HEK293 (cell line): ENCODE data around the gene GMPR.

Experiments
- CTCF ChIA-PET: fragments of 350-600 bp; formaldehyde crosslinking; extraction: SDS; loops from one replicate; lab custom pipeline; 2021; ENCODE audit warnings: antibody characterized with exemption; lab: Yijun Ruan, JAX
- POLR2A ChIA-PET: fragments of 300-600 bp; formaldehyde crosslinking; extraction: SDS; loops from one replicate; lab custom pipeline; 2020; ENCODE audit warnings: antibody characterized with exemption, inconsistent platforms; lab: Yijun Ruan, JAX
- H3K27ac ChIP-seq: fragments of 200-500 bp; sonication (Bioruptor generic); 2 replicates; pipeline ENCODE4 v1.5.1; 2014; ENCODE audit warnings: low read depth, low read length, control low read depth, inconsistent platforms; ENCODE audit errors: extremely low read depth
- H3K36me3 ChIP-seq, 2 experiments: fragments of 200-500 bp in 1 of 2; sonication (Bioruptor generic) in 1 of 2; 1 replicate in 1 of 2; 2 replicates in 1 of 2; pipeline ENCODE4 v1.5.1; 2014 to 2017; ENCODE audit warnings: inconsistent platforms in 2 of 2, low read length in 2 of 2; ENCODE audit not compliant: control insufficient read depth in 2 of 2, insufficient read depth in 1 of 2
- H3K4me1 ChIP-seq: fragments of 200-500 bp; sonication (Bioruptor generic); 2 replicates; pipeline ENCODE4 v1.5.1; 2014; ENCODE audit warnings: mild to moderate bottlenecking, low read length, inconsistent platforms; ENCODE audit not compliant: control insufficient read depth, insufficient read depth
- H3K4me3 ChIP-seq: 2 replicates; pipeline ENCODE4 v1.5.1; 2011; ENCODE audit warnings: low read depth, mild to moderate bottlenecking, control low read depth, low read length, moderate library complexity
- H3K9me3 ChIP-seq: fragments of 200-500 bp; sonication (Bioruptor generic); 2 replicates; pipeline ENCODE4 v1.5.1; 2014; ENCODE audit warnings: low read depth, low read length, inconsistent platforms; ENCODE audit not compliant: control insufficient read depth, insufficient read depth
- GLIS1 ChIP-seq: fragments of 450-650 bp; formaldehyde crosslinking; IDR thresholded peaks from 2 replicates; pipeline ENCODE4 v1.5.1; 2016; ENCODE audit warnings: missing biosample characterization, missing genetic modification characterization
- HOXC10 ChIP-seq: sonication (generic); formaldehyde crosslinking; IDR thresholded peaks from 2 replicates; pipeline ENCODE4 v1.8.1; 2023; ENCODE audit warnings: mild to moderate bottlenecking, missing genetic modification reagents
- PRDM2 ChIP-seq: fragments of 450-650 bp; formaldehyde crosslinking; IDR thresholded peaks from 2 replicates; pipeline ENCODE4 v1.5.1; 2016; ENCODE audit warnings: missing biosample characterization, missing genetic modification characterization, borderline replicate concordance
- ZNF114 ChIP-seq: fragments of 450-650 bp; formaldehyde crosslinking; IDR thresholded peaks from 2 replicates; pipeline ENCODE4 v1.5.0; 2017; ENCODE audit warnings: missing biosample characterization, missing genetic modification characterization
- ZNF146 ChIP-seq: fragments of 450-650 bp; formaldehyde crosslinking; IDR thresholded peaks from 2 replicates; pipeline ENCODE4 v1.5.1; 2016; ENCODE audit warnings: missing biosample characterization, missing genetic modification characterization
- ZNF175 ChIP-seq: fragments of 450-650 bp; formaldehyde crosslinking; IDR thresholded peaks from 2 replicates; pipeline ENCODE4 v1.5.1; 2016; ENCODE audit warnings: missing biosample characterization, missing genetic modification characterization
- ZNF26 ChIP-seq: fragments of 450-650 bp; formaldehyde crosslinking; IDR thresholded peaks from 2 replicates; pipeline ENCODE4 v1.5.1; 2016; ENCODE audit warnings: missing biosample characterization, missing genetic modification characterization
- ZNF335 ChIP-seq: fragments of 450-650 bp; formaldehyde crosslinking; conservative IDR thresholded peaks from 2 replicates; pipeline ENCODE4 v1.5.1; 2016; ENCODE audit warnings: missing biosample characterization, missing genetic modification characterization
- ZNF350 ChIP-seq: fragments of 450-650 bp; formaldehyde crosslinking; IDR thresholded peaks from 2 replicates; pipeline ENCODE4 v1.5.0; 2017; ENCODE audit warnings: missing biosample characterization, mild to moderate bottlenecking, missing genetic modification characterization
- ZNF530 ChIP-seq: fragments of 450-650 bp; formaldehyde crosslinking; IDR thresholded peaks from 2 replicates; pipeline ENCODE4 v1.5.1; 2016; ENCODE audit warnings: low read depth, missing biosample characterization, missing genetic modification characterization
- ZNF548 ChIP-seq: fragments of 450-650 bp; formaldehyde crosslinking; IDR thresholded peaks from 2 replicates; pipeline ENCODE4 v1.5.1; 2016; ENCODE audit warnings: missing biosample characterization, missing genetic modification characterization
- ZNF555 ChIP-seq: fragments of 450-650 bp; formaldehyde crosslinking; conservative IDR thresholded peaks from 2 replicates; pipeline ENCODE4 v1.5.1; 2017; ENCODE audit warnings: missing biosample characterization, mild to moderate bottlenecking, missing genetic modification characterization, inconsistent platforms
- ZNF623 ChIP-seq: fragments of 450-650 bp; formaldehyde crosslinking; IDR thresholded peaks from 2 replicates; pipeline ENCODE4 v1.5.1; 2016; ENCODE audit warnings: missing biosample characterization, missing genetic modification characterization
- TF ChIP-seq, protein P1 (sequence below): fragments of 450-650 bp; formaldehyde crosslinking; optimal IDR thresholded peaks from 2 replicates; pipeline ENCODE3; 2016; ENCODE audit warnings: missing biosample characterization, mild to moderate bottlenecking, missing genetic modification characterization
- TF ChIP-seq, protein P2 (sequence below): fragments of 450-650 bp; formaldehyde crosslinking; IDR thresholded peaks from 2 replicates; pipeline ENCODE4 v1.5.1; 2016; ENCODE audit warnings: missing biosample characterization, missing genetic modification characterization
- TF ChIP-seq, protein P3 (sequence below): fragments of 450-650 bp; formaldehyde crosslinking; IDR thresholded peaks from 2 replicates; pipeline ENCODE4 v1.5.1; 2016; ENCODE audit warnings: missing biosample characterization, missing genetic modification characterization
- TF ChIP-seq, protein P4 (sequence below): fragments of 450-650 bp; formaldehyde crosslinking; IDR thresholded peaks from 2 replicates; pipeline ENCODE4 v1.5.1; 2016; ENCODE audit warnings: missing biosample characterization, missing genetic modification characterization

The GMPR gene

GRCh38 chr6:16238963-16239797 is 793 bp downstream of the GMPR start (continued):
- TF ChIP-seq, protein P1, sequence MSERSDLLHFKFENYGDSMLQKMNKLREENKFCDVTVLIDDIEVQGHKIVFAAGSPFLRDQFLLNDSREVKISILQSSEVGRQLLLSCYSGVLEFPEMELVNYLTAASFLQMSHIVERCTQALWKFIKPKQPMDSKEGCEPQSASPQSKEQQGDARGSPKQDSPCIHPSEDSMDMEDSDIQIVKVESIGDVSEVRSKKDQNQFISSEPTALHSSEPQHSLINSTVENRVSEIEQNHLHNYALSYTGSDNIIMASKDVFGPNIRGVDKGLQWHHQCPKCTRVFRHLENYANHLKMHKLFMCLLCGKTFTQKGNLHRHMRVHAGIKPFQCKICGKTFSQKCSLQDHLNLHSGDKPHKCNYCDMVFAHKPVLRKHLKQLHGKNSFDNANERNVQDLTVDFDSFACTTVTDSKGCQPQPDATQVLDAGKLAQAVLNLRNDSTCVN (tag by site-specific recombination) = peak; percentile 1
- TF ChIP-seq HOXC10 (CRISPR knock-in tag) (no peak), ZNF335 (tag by site-specific recombination) (peak; percentile 9; the same call in 1 of the 2 replicates)

GRCh38 chr6:16239798-16240123 is 1.4 kb downstream of the GMPR start:
- no peaks in the 10 kb centered on the region for H3K9me3 ChIP-seq
- no peak overlapping the region for H3K27ac ChIP-seq
- TF ChIP-seq, protein P2, sequence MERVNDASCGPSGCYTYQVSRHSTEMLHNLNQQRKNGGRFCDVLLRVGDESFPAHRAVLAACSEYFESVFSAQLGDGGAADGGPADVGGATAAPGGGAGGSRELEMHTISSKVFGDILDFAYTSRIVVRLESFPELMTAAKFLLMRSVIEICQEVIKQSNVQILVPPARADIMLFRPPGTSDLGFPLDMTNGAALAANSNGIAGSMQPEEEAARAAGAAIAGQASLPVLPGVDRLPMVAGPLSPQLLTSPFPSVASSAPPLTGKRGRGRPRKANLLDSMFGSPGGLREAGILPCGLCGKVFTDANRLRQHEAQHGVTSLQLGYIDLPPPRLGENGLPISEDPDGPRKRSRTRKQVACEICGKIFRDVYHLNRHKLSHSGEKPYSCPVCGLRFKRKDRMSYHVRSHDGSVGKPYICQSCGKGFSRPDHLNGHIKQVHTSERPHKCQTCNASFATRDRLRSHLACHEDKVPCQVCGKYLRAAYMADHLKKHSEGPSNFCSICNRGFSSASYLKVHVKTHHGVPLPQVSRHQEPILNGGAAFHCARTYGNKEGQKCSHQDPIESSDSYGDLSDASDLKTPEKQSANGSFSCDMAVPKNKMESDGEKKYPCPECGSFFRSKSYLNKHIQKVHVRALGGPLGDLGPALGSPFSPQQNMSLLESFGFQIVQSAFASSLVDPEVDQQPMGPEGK (tag by site-specific recombination) = no peak
- no peak for TF ChIP-seq ZNF175
- no peak for TF ChIP-seq ZNF623 (tag by site-specific recombination)
- TF ChIP-seq ZNF350 (tag by site-specific recombination) = no peak
- no peak for TF ChIP-seq PRDM2 (tag by site-specific recombination)
- no peak for TF ChIP-seq ZNF548 (tag by site-specific recombination)
- TF ChIP-seq, protein P3, sequence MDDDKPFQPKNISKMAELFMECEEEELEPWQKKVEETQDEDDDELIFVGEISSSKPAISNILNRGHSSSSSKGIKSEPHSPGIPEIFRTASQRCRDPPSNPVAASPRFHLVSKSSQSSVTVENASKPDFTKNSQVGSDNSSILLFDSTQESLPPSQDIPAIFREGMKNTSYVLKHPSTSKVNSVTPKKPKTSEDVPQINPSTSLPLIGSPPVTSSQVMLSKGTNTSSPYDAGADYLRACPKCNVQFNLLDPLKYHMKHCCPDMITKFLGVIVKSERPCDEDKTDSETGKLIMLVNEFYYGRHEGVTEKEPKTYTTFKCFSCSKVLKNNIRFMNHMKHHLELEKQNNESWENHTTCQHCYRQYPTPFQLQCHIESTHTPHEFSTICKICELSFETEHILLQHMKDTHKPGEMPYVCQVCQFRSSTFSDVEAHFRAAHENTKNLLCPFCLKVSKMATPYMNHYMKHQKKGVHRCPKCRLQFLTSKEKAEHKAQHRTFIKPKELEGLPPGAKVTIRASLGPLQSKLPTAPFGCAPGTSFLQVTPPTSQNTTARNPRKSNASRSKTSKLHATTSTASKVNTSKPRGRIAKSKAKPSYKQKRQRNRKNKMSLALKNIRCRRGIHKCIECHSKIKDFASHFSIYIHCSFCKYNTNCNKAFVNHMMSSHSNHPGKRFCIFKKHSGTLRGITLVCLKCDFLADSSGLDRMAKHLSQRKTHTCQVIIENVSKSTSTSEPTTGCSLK = no peak
- 0 out of 2 replicates have a peak, but pooled peaks have one; percentile 15 for TF ChIP-seq ZNF335 (tag by site-specific recombination)
- no peak for TF ChIP-seq ZNF555 (tag by site-specific recombination)
- no peak for TF ChIP-seq ZNF26 (tag by site-specific recombination)
- TF ChIP-seq ZNF530 (tag by site-specific recombination) = no peak
- TF ChIP-seq ZNF146 (tag by site-specific recombination) = no peak
- TF ChIP-seq GLIS1 (tag by site-specific recombination) = no peak
- TF ChIP-seq, protein P4, sequence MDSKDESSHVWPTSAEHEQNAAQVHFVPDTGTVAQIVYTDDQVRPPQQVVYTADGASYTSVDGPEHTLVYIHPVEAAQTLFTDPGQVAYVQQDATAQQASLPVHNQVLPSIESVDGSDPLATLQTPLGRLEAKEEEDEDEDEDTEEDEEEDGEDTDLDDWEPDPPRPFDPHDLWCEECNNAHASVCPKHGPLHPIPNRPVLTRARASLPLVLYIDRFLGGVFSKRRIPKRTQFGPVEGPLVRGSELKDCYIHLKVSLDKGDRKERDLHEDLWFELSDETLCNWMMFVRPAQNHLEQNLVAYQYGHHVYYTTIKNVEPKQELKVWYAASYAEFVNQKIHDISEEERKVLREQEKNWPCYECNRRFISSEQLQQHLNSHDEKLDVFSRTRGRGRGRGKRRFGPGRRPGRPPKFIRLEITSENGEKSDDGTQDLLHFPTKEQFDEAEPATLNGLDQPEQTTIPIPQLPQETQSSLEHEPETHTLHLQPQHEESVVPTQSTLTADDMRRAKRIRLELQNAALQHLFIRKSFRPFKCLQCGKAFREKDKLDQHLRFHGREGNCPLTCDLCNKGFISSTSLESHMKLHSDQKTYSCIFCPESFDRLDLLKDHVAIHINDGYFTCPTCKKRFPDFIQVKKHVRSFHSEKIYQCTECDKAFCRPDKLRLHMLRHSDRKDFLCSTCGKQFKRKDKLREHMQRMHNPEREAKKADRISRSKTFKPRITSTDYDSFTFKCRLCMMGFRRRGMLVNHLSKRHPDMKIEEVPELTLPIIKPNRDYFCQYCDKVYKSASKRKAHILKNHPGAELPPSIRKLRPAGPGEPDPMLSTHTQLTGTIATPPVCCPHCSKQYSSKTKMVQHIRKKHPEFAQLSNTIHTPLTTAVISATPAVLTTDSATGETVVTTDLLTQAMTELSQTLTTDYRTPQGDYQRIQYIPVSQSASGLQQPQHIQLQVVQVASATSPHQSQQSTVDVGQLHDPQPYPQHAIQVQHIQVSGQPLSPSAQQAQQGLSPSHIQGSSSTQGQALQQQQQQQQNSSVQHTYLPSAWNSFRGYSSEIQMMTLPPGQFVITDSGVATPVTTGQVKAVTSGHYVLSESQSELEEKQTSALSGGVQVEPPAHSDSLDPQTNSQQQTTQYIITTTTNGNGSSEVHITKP = peak; percentile 75
- no peak for TF ChIP-seq ZNF114 (tag by site-specific recombination)
- H3K4me3 ChIP-seq = no peak overlapping the region
- POLR2A ChIA-PET = interaction anchor here (1.3 kb wide), 1 partner anchor 33 kb away, joined by 3 read pairs; no protein-coding TSS in a partner anchor
- H3K36me3 ChIP-seq = no peaks in the 10 kb centered on the region; a peak in 1 of 3 replicates
- peaks cover 22% of the 10 kb centered on the region for H3K4me1 ChIP-seq
- CTCF ChIA-PET = interaction anchor here (0.6 to 1.5 kb wide), 4 partner anchors 14 to 336 kb away, joined by 3 to 4 read pairs (median 4); no protein-coding TSS in a partner anchor
